ENCODE measurements around the gene CUX1.

DNA sequence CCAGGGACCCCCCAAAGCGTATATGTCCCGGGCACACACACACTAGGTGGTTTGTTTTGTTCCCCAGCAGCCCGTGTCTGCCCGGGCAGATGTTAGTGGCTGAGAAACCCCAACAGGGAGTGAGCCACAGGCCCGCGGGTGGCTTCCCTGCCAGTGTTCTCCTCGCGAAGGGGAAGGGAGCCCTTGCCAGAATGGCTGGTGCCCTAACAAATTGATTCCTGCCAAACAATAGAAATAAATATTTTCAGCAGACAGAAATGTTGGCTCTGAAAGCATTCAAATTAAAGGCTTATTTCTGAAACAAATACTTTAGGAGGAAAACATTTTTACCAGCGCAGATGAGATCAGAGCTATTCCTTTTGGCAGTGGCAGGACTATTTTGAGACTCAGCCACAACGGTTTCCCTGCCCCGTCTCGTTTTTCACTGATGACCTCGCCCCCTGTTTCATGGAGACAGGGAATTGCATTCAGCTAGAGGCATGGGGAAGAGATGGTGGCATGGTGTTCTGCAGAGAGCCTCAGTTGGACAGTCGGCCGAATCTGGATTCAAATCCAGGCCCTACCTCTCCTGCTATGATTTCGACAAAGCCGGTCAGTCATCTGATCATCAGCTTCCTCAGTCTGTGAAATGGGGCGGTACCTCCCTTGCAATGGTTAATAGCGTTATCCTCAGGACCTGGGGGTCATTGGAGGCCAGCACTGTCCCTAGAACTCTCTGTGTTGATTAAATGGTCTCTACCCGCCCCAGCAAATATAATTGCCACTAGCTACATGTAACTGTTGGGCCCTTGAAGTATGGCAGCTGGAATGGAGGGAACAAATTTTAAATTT lies 84.5 kb downstream of the CUX1 start:
- TF ChIP-seq, protein P1, sequence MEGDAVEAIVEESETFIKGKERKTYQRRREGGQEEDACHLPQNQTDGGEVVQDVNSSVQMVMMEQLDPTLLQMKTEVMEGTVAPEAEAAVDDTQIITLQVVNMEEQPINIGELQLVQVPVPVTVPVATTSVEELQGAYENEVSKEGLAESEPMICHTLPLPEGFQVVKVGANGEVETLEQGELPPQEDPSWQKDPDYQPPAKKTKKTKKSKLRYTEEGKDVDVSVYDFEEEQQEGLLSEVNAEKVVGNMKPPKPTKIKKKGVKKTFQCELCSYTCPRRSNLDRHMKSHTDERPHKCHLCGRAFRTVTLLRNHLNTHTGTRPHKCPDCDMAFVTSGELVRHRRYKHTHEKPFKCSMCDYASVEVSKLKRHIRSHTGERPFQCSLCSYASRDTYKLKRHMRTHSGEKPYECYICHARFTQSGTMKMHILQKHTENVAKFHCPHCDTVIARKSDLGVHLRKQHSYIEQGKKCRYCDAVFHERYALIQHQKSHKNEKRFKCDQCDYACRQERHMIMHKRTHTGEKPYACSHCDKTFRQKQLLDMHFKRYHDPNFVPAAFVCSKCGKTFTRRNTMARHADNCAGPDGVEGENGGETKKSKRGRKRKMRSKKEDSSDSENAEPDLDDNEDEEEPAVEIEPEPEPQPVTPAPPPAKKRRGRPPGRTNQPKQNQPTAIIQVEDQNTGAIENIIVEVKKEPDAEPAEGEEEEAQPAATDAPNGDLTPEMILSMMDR (IDR thresholded peaks at IDR 0.05) = no peak
- TF ChIP-seq POLR2A (IDR thresholded peaks at IDR 0.05) = no peak

Data from esophagus squamous epithelium (tissue), 4 donors.